ENCODE measurements around the gene SHISA2. TPM values are rescaled to one million over a fixed set of nuclear protein-coding genes. Genes with fewer than 3 reads are reported as not detected.
A peak's percentile ranks its signal among the peaks of the same experiment; 100 is the strongest.

The SHISA2 gene
- total and polyA plus RNA-seq, 2 donors = 0.28 to 8.8 TPM

GRCh38 chr13:26019881-26020870, 31.6 kb downstream of the SHISA2 start:
- no peak for DNase-seq (ENCODE audit: extremely low spot score)

GRCh38 chr13:26019251-26019650, 32.6 kb downstream of the SHISA2 start:
- Histone ChIP-seq H3K36me3 (ENCODE audit: insufficient read depth) (no peaks in the 10 kb centered on the region), H3K27ac (ENCODE audit: low read depth) (no peak overlapping the region), H3K4me1 (ENCODE audit: insufficient read depth) (peaks cover 2% of the 10 kb centered on the region), H3K4me3 (ENCODE audit: low read depth, low read length) (no peak overlapping the region)
- WGBS = 79% methylated on average over 7 of the region's 7 CpGs
- DNase-seq (ENCODE audit: extremely low spot score) = no peak

More at GRCh38 chr13:26019881-26020870, 31.6 kb downstream of the SHISA2 start:
- WGBS = 78% methylated on average over 22 of the region's 22 CpGs
- Histone ChIP-seq H3K4me1 (ENCODE audit: insufficient read depth) (peaks cover 2% of the 10 kb centered on the region), H3K4me3 (ENCODE audit: low read depth, low read length) (no peak overlapping the region), H3K36me3 (ENCODE audit: insufficient read depth) (no peaks in the 10 kb centered on the region), H3K27ac (ENCODE audit: low read depth) (no peak overlapping the region)

- Histone ChIP-seq H3K36me3 (ENCODE audit: insufficient read depth) (no peaks in the 10 kb centered on the region), H3K4me3 (ENCODE audit: low read depth, low read length) (no peak overlapping the region), H3K4me1 (ENCODE audit: insufficient read depth) (peaks cover 2% of the 10 kb centered on the region), H3K27ac (ENCODE audit: low read depth) (no peak overlapping the region)
- WGBS = 53% methylated on average over 6 of the region's 6 CpGs
- no peak for DNase-seq (ENCODE audit: extremely low spot score)
Observed at GRCh38 chr13:26017932-26018665, 33.7 kb downstream of the SHISA2 start.

- Histone ChIP-seq H3K36me3 (ENCODE audit: insufficient read depth) (no peaks in the 10 kb centered on the region), H3K27ac (ENCODE audit: low read depth) (no peak overlapping the region), H3K4me3 (ENCODE audit: low read depth, low read length) (no peak overlapping the region), H3K4me1 (ENCODE audit: insufficient read depth) (peaks cover 2% of the 10 kb centered on the region)
- DNase-seq (ENCODE audit: extremely low spot score) = no peak
- WGBS = 54% methylated on average over 9 of the region's 9 CpGs
Observed at GRCh38 chr13:26017196-26017921, 34.5 kb downstream of the SHISA2 start.

GRCh38 chr13:26016189-26016588, 35.6 kb downstream of the SHISA2 start:
- H3K4me3 ChIP-seq (ENCODE audit: low read depth, low read length) = no peak overlapping the region
- DNase-seq (ENCODE audit: extremely low spot score) = no peak
- H3K27ac ChIP-seq (ENCODE audit: low read depth) = no peak overlapping the region
- no peaks in the 10 kb centered on the region for H3K36me3 ChIP-seq (ENCODE audit: insufficient read depth)
- peaks cover 2% of the 10 kb centered on the region for H3K4me1 ChIP-seq (ENCODE audit: insufficient read depth)
- WGBS = 90% methylated on average over 6 of the region's 6 CpGs

GRCh38 chr13:26015271-26016125, 36.3 kb downstream of the SHISA2 start:
- 70% methylated on average over 10 of the region's 10 CpGs for WGBS
- Histone ChIP-seq H3K36me3 (ENCODE audit: insufficient read depth) (no peaks in the 10 kb centered on the region), H3K4me1 (ENCODE audit: insufficient read depth) (peaks cover 2% of the 10 kb centered on the region), H3K4me3 (ENCODE audit: low read depth, low read length) (no peak overlapping the region), H3K27ac (ENCODE audit: low read depth) (no peak overlapping the region)
- no peak for DNase-seq (ENCODE audit: extremely low spot score)

- DNase-seq (ENCODE audit: extremely low spot score) = no peak
- H3K4me1 ChIP-seq (ENCODE audit: insufficient read depth) = no peaks in the 10 kb centered on the region
- no peak overlapping the region for H3K4me3 ChIP-seq (ENCODE audit: low read depth, low read length)
- H3K36me3 ChIP-seq (ENCODE audit: insufficient read depth) = no peaks in the 10 kb centered on the region
- H3K27ac ChIP-seq (ENCODE audit: low read depth) = no peak overlapping the region
- 62% methylated on average over 9 of the region's 9 CpGs for WGBS
Observed at GRCh38 chr13:26012995-26013394, 38.8 kb downstream of the SHISA2 start.

GRCh38 chr13:26011996-26012821, 39.6 kb downstream of the SHISA2 start:
- Histone ChIP-seq H3K4me3 (ENCODE audit: low read depth, low read length) (peak overlapping the region; percentile 40), H3K36me3 (ENCODE audit: insufficient read depth) (no peaks in the 10 kb centered on the region), H3K27ac (ENCODE audit: low read depth) (no peak overlapping the region), H3K4me1 (ENCODE audit: insufficient read depth) (no peaks in the 10 kb centered on the region)
- DNase-seq (ENCODE audit: extremely low spot score) = no peak
- 14% methylated on average over 53 of the region's 53 CpGs for WGBS

- 95% methylated on average over 4 of the region's 4 CpGs for WGBS
- H3K4me3 ChIP-seq (ENCODE audit: low read depth, low read length) = no peak overlapping the region
- no peak for DNase-seq (ENCODE audit: extremely low spot score)
- no peaks in the 10 kb centered on the region for H3K4me1 ChIP-seq (ENCODE audit: insufficient read depth)
- no peak overlapping the region for H3K27ac ChIP-seq (ENCODE audit: low read depth)
- H3K36me3 ChIP-seq (ENCODE audit: insufficient read depth) = no peaks in the 10 kb centered on the region
Observed at GRCh38 chr13:26011208-26011573, 40.6 kb downstream of the SHISA2 start.

- Histone ChIP-seq H3K36me3 (ENCODE audit: insufficient read depth) (no peaks in the 10 kb centered on the region), H3K4me1 (ENCODE audit: insufficient read depth) (no peaks in the 10 kb centered on the region), H3K27ac (ENCODE audit: low read depth) (no peak overlapping the region), H3K4me3 (ENCODE audit: low read depth, low read length) (no peak overlapping the region)
- no peak for DNase-seq (ENCODE audit: extremely low spot score)
- WGBS = 79% methylated on average over 13 of the region's 13 CpGs
Observed at GRCh38 chr13:26010487-26011207, 41.2 kb downstream of the SHISA2 start.

- Histone ChIP-seq H3K36me3 (ENCODE audit: insufficient read depth) (no peaks in the 10 kb centered on the region), H3K27ac (ENCODE audit: low read depth) (no peak overlapping the region), H3K4me1 (ENCODE audit: insufficient read depth) (no peaks in the 10 kb centered on the region), H3K4me3 (ENCODE audit: low read depth, low read length) (no peak overlapping the region)
- 15% methylated on average over 1 of the region's 1 CpG for WGBS
- DNase-seq (ENCODE audit: extremely low spot score) = no peak
Observed at GRCh38 chr13:26007261-26008125, 44.3 kb downstream of the SHISA2 start.
